Gastroesophageal sphincter (tissue), 4 donors: ENCODE measurements around the gene IL27RA. TPM values are rescaled to one million over a fixed set of nuclear protein-coding genes. Genes with fewer than 3 reads are reported as not detected.

Source experiments
- ATAC-seq: fragments of 150-250 bp; one replicate; pipeline ENCODE4 v1.9.1; 2016; ENCODE audit warnings: mild to moderate bottlenecking, moderate library complexity
- H3K27ac ChIP-seq, 4 donors: fragments of 200-600 bp; sonication (generic) in 3 of 4; 1 replicate in 3 of 4; 2 replicates in 1 of 4; pipeline ENCODE4 v1.5.1; 2016 to 2019
- H3K27me3 ChIP-seq: fragments of 200-600 bp; sonication (generic); one replicate; pipeline ENCODE4 v1.5.1; 2019
- H3K36me3 ChIP-seq, 2 donors: fragments of 200-600 bp; sonication (generic); one replicate each; pipeline ENCODE4 v1.5.1; 2019; ENCODE audit warnings: control low read depth in 1 of 2
- H3K4me1 ChIP-seq, 3 donors: fragments of 200-600 bp; sonication (generic); 1 replicate in 2 of 3; 2 replicates in 1 of 3; pipeline ENCODE4 v1.5.1; 2016 to 2019; ENCODE audit warnings: control low read depth in 2 of 3
- H3K4me3 ChIP-seq, 2 donors: fragments of 200-600 bp; sonication (generic); one replicate each; pipeline ENCODE4 v1.5.1; 2019; ENCODE audit warnings: mild to moderate bottlenecking in 1 of 2, moderate library complexity in 1 of 2
- H3K9me3 ChIP-seq, 3 donors: fragments of 200-600 bp; sonication (generic); one replicate each; pipeline ENCODE4 v1.5.1; 2017 to 2019; ENCODE audit warnings: control low read depth in 2 of 3
- EP300 ChIP-seq: sonication (generic); formaldehyde crosslinking; IDR thresholded peaks from one replicate; pipeline ENCODE4 v1.6.1; 2017; ENCODE audit warnings: antibody characterized with exemption, mild to moderate bottlenecking
- POLR2A ChIP-seq, 2 donors: fragments of 450-650 bp; IDR thresholded peaks; one replicate each; pipeline ENCODE4 v1.6.1; 2017; ENCODE audit warnings: antibody characterized with exemption in 2 of 2, mild to moderate bottlenecking in 2 of 2, moderate library complexity in 1 of 2
- POLR2AphosphoS5 ChIP-seq: sonication (generic); formaldehyde crosslinking; IDR thresholded peaks from one replicate; pipeline ENCODE4 v1.6.1; 2017; ENCODE audit warnings: antibody characterized with exemption
- WGBS, 2 donors: methylation state at CpG; one replicate each; pipeline ENCODE4 v1.1.5; 2018; ENCODE audit warnings: low coverage in 1 of 2; 5-methylcytosine and 5-hydroxymethylcytosine counted together
- total RNA-seq, 4 donors: library from RNA; depleted of rRNA; stranded (reverse); fragments of >200 nt; gene quantifications; one replicate each; pipeline ENCODE4 v1.1.0, GENCODE V29; 2016
- TF ChIP-seq, protein P1 (sequence below), 4 experiments: fragments of 200-600 bp in 2 of 4; fragments of 450-650 bp in 2 of 4; sonication (generic) in 1 of 4; IDR thresholded peaks; one replicate each; pipeline ENCODE4 v1.5.1; 2017 to 2019; ENCODE audit warnings: antibody characterized with exemption in 4 of 4, mild to moderate bottlenecking in 2 of 4, moderate library complexity in 2 of 4

IL27RA gene
- total RNA-seq, 4 donors from 2014 or later = 1.1 to 5.4 (median 3.1) TPM

DNA sequence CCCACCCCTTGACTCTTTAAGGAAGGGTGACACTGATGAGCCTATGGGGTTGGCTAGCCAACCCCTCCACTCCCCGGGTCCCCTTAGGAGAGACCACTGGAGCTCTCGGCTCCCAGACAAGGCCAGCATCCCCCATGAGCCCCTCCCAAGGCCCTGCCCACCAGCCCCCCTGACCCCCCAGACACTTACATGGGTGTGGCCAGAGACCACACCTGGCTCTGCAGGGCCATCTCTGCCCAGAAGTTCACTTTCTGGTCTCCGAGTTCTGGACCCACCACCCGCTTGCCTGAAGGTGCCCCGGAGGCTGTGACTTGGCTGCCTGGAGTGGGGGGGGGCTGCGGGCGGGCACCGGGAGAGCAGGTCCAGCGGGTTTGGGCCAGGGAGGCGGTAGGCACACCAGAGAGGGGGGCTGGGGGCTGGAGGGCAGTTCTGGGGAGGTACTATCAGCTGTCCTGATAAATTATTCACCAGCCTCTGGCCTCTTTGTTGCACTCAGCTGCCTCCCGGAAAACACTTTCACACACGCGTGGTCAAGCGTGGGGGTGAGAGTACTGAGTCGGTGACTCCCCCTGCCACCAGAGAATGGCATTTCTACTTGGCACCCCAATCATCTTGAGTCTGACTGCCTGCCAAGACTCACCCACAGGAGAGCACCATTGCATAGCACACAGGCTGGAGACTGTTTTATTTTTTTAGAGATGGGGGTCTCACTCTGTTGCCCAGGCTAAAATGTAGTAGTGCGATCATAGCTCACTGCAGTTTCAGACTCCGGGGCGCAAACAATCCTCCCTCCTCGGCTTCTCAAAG, 30.4 kb downstream of the IL27RA start, which contains the start of gene PALM3:
TSS of gene PALM3 (minus strand) at position 326 of the 807 bp plus-strand sequence. CDS start at position 230, 96 bp downstream.
- no peak within 1 kb of the TSS for H3K4me3 ChIP-seq
- WGBS, 2 donors = 79 to 85% methylated on average over 4 to 5 of the region's 19 CpGs
- no peaks in the 10 kb centered on the region for H3K36me3 ChIP-seq
- H3K4me1 ChIP-seq = peaks cover 0 to 26% (median 9%) of the 10 kb centered on the region in 3 donors
- ATAC-seq = no peak
- TF ChIP-seq, protein P1, sequence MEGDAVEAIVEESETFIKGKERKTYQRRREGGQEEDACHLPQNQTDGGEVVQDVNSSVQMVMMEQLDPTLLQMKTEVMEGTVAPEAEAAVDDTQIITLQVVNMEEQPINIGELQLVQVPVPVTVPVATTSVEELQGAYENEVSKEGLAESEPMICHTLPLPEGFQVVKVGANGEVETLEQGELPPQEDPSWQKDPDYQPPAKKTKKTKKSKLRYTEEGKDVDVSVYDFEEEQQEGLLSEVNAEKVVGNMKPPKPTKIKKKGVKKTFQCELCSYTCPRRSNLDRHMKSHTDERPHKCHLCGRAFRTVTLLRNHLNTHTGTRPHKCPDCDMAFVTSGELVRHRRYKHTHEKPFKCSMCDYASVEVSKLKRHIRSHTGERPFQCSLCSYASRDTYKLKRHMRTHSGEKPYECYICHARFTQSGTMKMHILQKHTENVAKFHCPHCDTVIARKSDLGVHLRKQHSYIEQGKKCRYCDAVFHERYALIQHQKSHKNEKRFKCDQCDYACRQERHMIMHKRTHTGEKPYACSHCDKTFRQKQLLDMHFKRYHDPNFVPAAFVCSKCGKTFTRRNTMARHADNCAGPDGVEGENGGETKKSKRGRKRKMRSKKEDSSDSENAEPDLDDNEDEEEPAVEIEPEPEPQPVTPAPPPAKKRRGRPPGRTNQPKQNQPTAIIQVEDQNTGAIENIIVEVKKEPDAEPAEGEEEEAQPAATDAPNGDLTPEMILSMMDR (IDR thresholded peaks at IDR 0.05) = no peak
- no peak for TF ChIP-seq POLR2A (IDR thresholded peaks at IDR 0.05)
- no peak for TF ChIP-seq POLR2AphosphoS5
- no peak for TF ChIP-seq EP300
- no peak within 1 kb of the TSS for H3K27ac ChIP-seq
- peaks cover 61% of the 10 kb centered on the region for H3K27me3 ChIP-seq
- no peaks in the 10 kb centered on the region for H3K9me3 ChIP-seq

DNA sequence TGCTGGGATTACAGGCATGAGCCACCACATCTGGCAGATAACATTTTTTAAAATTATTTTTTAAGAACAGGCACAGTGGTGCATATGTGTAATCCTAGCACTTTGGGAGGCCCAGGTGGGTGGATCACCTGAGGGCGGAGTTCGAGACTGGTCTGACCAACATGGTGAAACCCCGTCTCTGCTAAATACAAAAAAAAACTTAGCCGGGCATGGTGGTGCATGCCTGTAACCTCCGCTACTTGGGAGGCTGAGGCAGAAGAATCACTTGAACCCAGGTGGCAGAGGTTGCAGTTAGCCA, 30.9 kb downstream of the IL27RA start:
- peaks cover 57% of the 10 kb centered on the region for H3K27me3 ChIP-seq
- peaks cover 0 to 21% (median 7%) of the 10 kb centered on the region in 3 donors for H3K4me1 ChIP-seq
- no peak overlapping the region for H3K27ac ChIP-seq
- no peak overlapping the region for H3K4me3 ChIP-seq
- H3K36me3 ChIP-seq = no peaks in the 10 kb centered on the region
- TF ChIP-seq POLR2AphosphoS5 (no peak), EP300 (no peak), POLR2A (IDR thresholded peaks at IDR 0.05) (no peak)
- TF ChIP-seq, protein P1 (IDR thresholded peaks at IDR 0.05) = no peak
- WGBS, 2 donors = 90% methylated on average over 2 of the region's 5 CpGs; no CpG with 5 or more reads in 1 of the 2 donors
- H3K9me3 ChIP-seq = no peaks in the 10 kb centered on the region
- no peak for ATAC-seq

GRCh38 chr19:14063105-14063504, 31.5 kb downstream of the IL27RA start:
- peaks cover 51% of the 10 kb centered on the region for H3K27me3 ChIP-seq
- TF ChIP-seq POLR2A (IDR thresholded peaks at IDR 0.05) (no peak), POLR2AphosphoS5 (no peak), EP300 (no peak)
- TF ChIP-seq, protein P1 (IDR thresholded peaks at IDR 0.05) = no peak
- no peaks in the 10 kb centered on the region for H3K36me3 ChIP-seq
- no peak overlapping the region for H3K27ac ChIP-seq
- no peak overlapping the region for H3K4me3 ChIP-seq
- H3K9me3 ChIP-seq = no peaks in the 10 kb centered on the region
- ATAC-seq = no peak
- peaks cover 0 to 15% (median 2%) of the 10 kb centered on the region in 3 donors for H3K4me1 ChIP-seq
- 56 to 79% methylated on average over 5 to 7 of the region's 7 CpGs for WGBS, 2 donors

- no peak for TF ChIP-seq EP300
- TF ChIP-seq, protein P1 (IDR thresholded peaks at IDR 0.05) = no peak
- TF ChIP-seq POLR2A (IDR thresholded peaks at IDR 0.05) = no peak
- no peak for TF ChIP-seq POLR2AphosphoS5
- 51 to 60% methylated on average over 2 of the region's 2 CpGs for WGBS, 2 donors
- Histone ChIP-seq H3K4me1 (no peaks in the 10 kb centered on the region), H3K4me3 (no peak overlapping the region), H3K27me3 (peaks cover 21% of the 10 kb centered on the region), H3K36me3 (no peaks in the 10 kb centered on the region), H3K9me3 (no peaks in the 10 kb centered on the region), H3K27ac (no peak overlapping the region)
- ATAC-seq = no peak
These were observed 34.6 kb downstream of the IL27RA start for GRCh38 chr19:14066134-14066533.
